ENCODE results near the gene TAS2R3.

The TAS2R3 gene

DNA sequence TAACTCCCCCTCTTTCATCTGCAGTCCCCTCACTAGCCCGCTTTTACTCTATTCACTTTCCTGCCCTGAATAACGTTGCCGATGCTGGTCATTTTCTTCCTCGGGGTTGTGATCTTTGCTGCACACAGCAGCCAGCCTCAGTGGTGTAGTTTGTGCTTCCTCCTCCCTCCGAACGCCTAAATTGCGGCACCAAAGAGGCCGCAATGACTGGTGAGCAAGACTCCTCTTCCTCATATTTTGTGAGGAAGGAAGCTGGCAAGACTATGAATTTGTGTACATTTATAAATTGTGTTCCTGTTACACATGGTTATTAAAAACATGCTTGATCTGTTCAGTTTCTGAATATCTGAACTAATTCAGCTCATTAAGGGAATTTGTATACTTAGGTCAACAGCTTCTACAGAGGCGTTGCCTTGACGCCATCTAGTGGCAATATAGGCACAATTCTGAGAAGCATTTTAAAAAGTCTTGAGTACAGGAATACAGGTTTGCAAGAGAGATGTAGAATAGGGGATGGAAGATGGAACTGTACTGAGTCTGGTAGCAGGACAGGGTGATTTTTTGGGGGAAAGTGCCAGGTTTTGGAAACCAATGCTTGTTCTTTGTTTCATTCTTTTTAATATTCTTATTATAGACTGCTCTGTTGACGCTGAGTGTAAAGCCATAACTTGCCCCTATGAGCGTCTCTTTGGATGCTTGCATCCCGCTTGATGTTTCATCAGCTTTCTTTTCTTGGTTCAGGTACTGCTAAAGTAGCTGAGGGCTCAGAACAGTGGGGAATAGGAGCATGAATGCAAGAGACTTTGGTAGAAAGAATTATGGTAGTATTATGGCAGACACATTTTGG is 22.0 kb downstream of the TAS2R3 start:
- DNase-seq (ENCODE audit: low read depth), result no peak

DNA sequence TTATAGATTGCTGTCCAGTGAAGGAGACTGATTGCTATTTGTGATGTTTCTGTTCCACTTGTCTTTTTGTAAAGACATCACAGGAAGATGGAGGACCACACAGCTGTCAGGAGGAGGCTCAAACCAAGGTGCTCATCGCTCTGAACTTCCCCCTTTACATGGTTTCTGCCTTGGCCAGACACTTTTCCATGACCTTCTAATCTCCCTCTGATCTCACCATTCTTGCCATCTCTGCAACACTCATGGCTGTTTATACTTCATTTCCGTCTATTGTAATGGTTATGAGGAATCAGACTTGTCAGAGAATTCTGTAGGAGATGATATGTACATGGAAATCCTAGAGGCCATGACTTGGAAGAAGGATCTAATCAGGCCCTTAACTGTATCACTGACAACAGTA is 24.4 kb downstream of the TAS2R3 start:
- no peak for DNase-seq (ENCODE audit: low read depth)

DNA sequence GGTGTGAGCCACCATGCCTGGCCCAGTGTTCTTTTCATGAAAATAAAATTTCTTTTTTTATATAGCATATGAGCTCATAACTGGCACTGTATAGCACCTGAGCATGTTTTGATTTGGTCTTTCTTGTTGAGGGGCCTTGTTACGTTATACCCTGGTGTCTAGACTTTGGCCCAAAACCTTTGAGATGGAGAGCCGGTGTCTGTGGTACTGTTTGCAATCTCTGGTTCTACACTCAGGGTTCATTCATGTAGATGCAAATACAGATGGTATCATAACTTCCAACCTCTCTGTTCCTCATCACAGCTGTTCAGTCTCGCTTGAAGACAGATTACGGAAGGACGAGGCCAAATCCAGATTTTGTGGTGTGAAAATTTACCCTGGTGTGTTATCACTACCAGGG is 26.0 kb downstream of the TAS2R3 start, which contains the start of gene TAS2R5:
Gene TAS2R5 (plus strand): TSS at position 301 of the 400 bp plus-strand sequence. CDS start 145 bp downstream, outside the sequence.
- DNase-seq (ENCODE audit: low read depth), result no peak

DNA sequence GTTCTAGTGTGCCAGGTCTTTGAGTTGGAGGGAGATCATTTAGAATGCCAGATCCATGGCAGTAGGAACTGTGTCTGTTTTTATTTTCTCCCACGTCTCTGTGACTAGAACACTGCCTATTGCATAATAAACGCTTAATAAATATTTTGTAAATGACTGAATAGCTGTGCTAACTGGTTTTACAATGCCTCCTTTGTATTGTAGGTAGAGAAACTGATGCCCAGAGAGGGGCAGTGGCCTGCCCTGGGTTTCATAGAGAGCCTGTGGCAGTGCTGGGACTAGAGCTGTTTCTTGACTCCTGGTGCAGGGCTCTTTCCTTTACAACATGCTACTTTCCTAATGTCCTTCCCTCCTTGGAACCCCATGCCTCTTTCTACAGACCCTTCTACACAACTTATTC is 28.6 kb downstream of the TAS2R3 start:
- DNase-seq (ENCODE audit: low read depth), result no peak
